Measurements from ENCODE around the gene MATCAP1. TPM values are rescaled to one million over a fixed set of nuclear protein-coding genes. Genes with fewer than 3 reads are reported as not detected.

Gene MATCAP1
- total and polyA plus RNA-seq, 2 of the 13 experiments (the other 11 are each of a cell fraction or from before 2014, with no cell fraction given), result 11.2 to 24.5 TPM

- TF ChIP-seq CENPBD1 (CRISPR knock-in tag; IDR thresholded peaks at IDR 0.05; ENCODE audit: borderline replicate concordance, low read depth), result no peak
- no peak for TF ChIP-seq U2AF2 (IDR thresholded peaks at IDR 0.05; ENCODE audit: low read depth, low read length)
- 0 out of 2 replicates have a peak, but pooled peaks have one; percentile 32 for TF ChIP-seq SMYD3 (CRISPR knock-in tag; IDR thresholded peaks at IDR 0.05)
- peak; percentile 47; the same call in 1 of the 2 replicates for TF ChIP-seq ZNF652 (CRISPR knock-in tag; IDR thresholded peaks at IDR 0.05; ENCODE audit: borderline replicate concordance, low read depth)
- TF ChIP-seq ZNF629 (CRISPR knock-in tag; conservative IDR thresholded peaks at IDR 0.05), result 0 out of 2 replicates have a peak, but pooled peaks have one; percentile 34
- TF ChIP-seq ZNF737 (CRISPR knock-in tag; IDR thresholded peaks at IDR 0.05; ENCODE audit: borderline replicate concordance), result peak; percentile 88; the same call in 1 of the 2 replicates
- no peak; the same call in 1 of the 2 replicates for TF ChIP-seq ZFP82 (CRISPR knock-in tag; IDR thresholded peaks at IDR 0.05; ENCODE audit: borderline replicate concordance)
- TF ChIP-seq SAP130 (CRISPR knock-in tag; IDR thresholded peaks at IDR 0.05; ENCODE audit: low read depth), result peak; percentile 91
- no peak for TF ChIP-seq ADNP (CRISPR knock-in tag; IDR thresholded peaks at IDR 0.05)
- peak; percentile 96 for TF ChIP-seq ZNF589 (CRISPR knock-in tag; conservative IDR thresholded peaks at IDR 0.05)
- TF ChIP-seq ARNTL (CRISPR knock-in tag; IDR thresholded peaks at IDR 0.05), result peak; percentile 88
- TF ChIP-seq TARDBP (CRISPR knock-in tag; IDR thresholded peaks at IDR 0.05), result peak; percentile 91
- TF ChIP-seq IKZF1 (IDR thresholded peaks at IDR 0.05), result no peak
- TF ChIP-seq ZNF790 (CRISPR knock-in tag; IDR thresholded peaks at IDR 0.05; ENCODE audit: borderline replicate concordance), result peak; percentile 29; the same call in 1 of the 2 replicates
- no peak for TF ChIP-seq PREB (CRISPR knock-in tag; IDR thresholded peaks at IDR 0.05)
- peak; percentile 76 for TF ChIP-seq PAXIP1 (CRISPR knock-in tag; conservative IDR thresholded peaks at IDR 0.05)
- peak; percentile 85; the same call in 1 of the 3 replicates for TF ChIP-seq MXI1 (IDR thresholded peaks at IDR 0.05; ENCODE audit: borderline replicate concordance, low read depth, low read length)
- no peak for TF ChIP-seq SOX13 (IDR thresholded peaks at IDR 0.05)
- peak in 1 of 2 experiments; percentile 75; a peak in 1 of 4 replicates for TF ChIP-seq SOX13 (CRISPR knock-in tag; conservative IDR thresholded peaks at IDR 0.05 in 1 of 2, IDR thresholded peaks at IDR 0.05 in 1 of 2)
- peak; percentile 66 for TF ChIP-seq YEATS2 (CRISPR knock-in tag; IDR thresholded peaks at IDR 0.05; ENCODE audit: borderline replicate concordance)
- peak; percentile 84; the same call in 1 of the 2 replicates for TF ChIP-seq ZNF335 (CRISPR knock-in tag; IDR thresholded peaks at IDR 0.05)
- TF ChIP-seq ZNF296 (CRISPR knock-in tag; conservative IDR thresholded peaks at IDR 0.05), result peak; percentile 71; the same call in 1 of the 2 replicates
- no peak for TF ChIP-seq ZBTB26 (CRISPR knock-in tag; IDR thresholded peaks at IDR 0.05; ENCODE audit: borderline replicate concordance)
Observed at GRCh38 chr16:67173808-67174705, 9.7 kb downstream of the MATCAP1 start (continued).

Measured in HepG2 (cell line).